H9 (cell line): ENCODE results near the gene GABBR2. TPM values are rescaled to one million over a fixed set of nuclear protein-coding genes. Genes with fewer than 3 reads are reported as not detected.

Experiments
- DNase-seq: peaks from one replicate; pipeline ENCODE4 v3.0.0-alpha.2; 2017
- H2AFZ ChIP-seq: one replicate; pipeline ENCODE4 v1.6.1; 2013; ENCODE audit warnings: mild to moderate bottlenecking, low read length, control low read depth, moderate library complexity
- H2AK5ac ChIP-seq: 2 replicates; pipeline ENCODE4 v1.6.1; 2013; ENCODE audit warnings: low read length, control low read depth, mixed read lengths; ENCODE audit not compliant: insufficient read length
- H2BK120ac ChIP-seq: one replicate; pipeline ENCODE4 v1.6.1; 2013; ENCODE audit warnings: low read depth, mild to moderate bottlenecking, low read length, control low read depth, inconsistent platforms; ENCODE audit not compliant: poor library complexity, severe bottlenecking
- H2BK12ac ChIP-seq: 2 replicates; pipeline ENCODE4 v1.6.1; 2013; ENCODE audit warnings: low read length, control low read depth, mixed read lengths, low read depth; ENCODE audit not compliant: insufficient read length
- H2BK15ac ChIP-seq: 2 replicates; pipeline ENCODE4 v1.6.1; 2013; ENCODE audit warnings: low read depth, low read length, control low read depth
- H2BK20ac ChIP-seq: one replicate; pipeline ENCODE4 v1.6.1; 2013; ENCODE audit warnings: low read depth, mild to moderate bottlenecking, low read length, control low read depth, inconsistent platforms; ENCODE audit not compliant: poor library complexity, severe bottlenecking
- H2BK5ac ChIP-seq: 2 replicates; pipeline ENCODE4 v1.6.1; 2013; ENCODE audit warnings: low read length, control low read depth, mixed read lengths; ENCODE audit not compliant: insufficient read length
- H3K14ac ChIP-seq: 2 replicates; pipeline ENCODE4 v1.6.1; 2013; ENCODE audit warnings: low read length, control low read depth; ENCODE audit not compliant: insufficient read depth
- H3K18ac ChIP-seq: 2 replicates; pipeline ENCODE4 v1.6.1; 2013; ENCODE audit warnings: low read depth, mild to moderate bottlenecking, mixed read lengths, low read length, control low read depth; ENCODE audit not compliant: insufficient read length
- H3K23ac ChIP-seq: 2 replicates; pipeline ENCODE4 v1.6.1; 2013; ENCODE audit warnings: low read length, control low read depth, mixed read lengths, low read depth; ENCODE audit not compliant: insufficient read length
- H3K23me2 ChIP-seq: 2 replicates; pipeline ENCODE4 v1.6.1; 2013; ENCODE audit warnings: low read depth, mild to moderate bottlenecking, mixed read lengths, low read length, control low read depth; ENCODE audit not compliant: insufficient read length, poor library complexity, severe bottlenecking
- H3K27ac ChIP-seq: 2 replicates; pipeline ENCODE4 v1.5.1; 2013; ENCODE audit warnings: low read length, control low read depth, mixed read lengths, low read depth; ENCODE audit not compliant: insufficient read length
- H3K27me3 ChIP-seq: 2 replicates; pipeline ENCODE4 v1.6.1; 2013; ENCODE audit warnings: low read length, control low read depth, inconsistent platforms; ENCODE audit not compliant: insufficient read depth
- H3K4ac ChIP-seq: 2 replicates; pipeline ENCODE4 v1.6.1; 2013; ENCODE audit warnings: low read depth, mild to moderate bottlenecking, control low read depth, inconsistent platforms, low read length, moderate library complexity
- H3K4me1 ChIP-seq: 2 replicates; pipeline ENCODE4 v1.6.1; 2013; ENCODE audit warnings: low read length, control low read depth, inconsistent platforms; ENCODE audit not compliant: insufficient read depth
- H3K4me2 ChIP-seq: 2 replicates; pipeline ENCODE4 v1.6.1; 2013; ENCODE audit warnings: low read length, control low read depth, mixed read lengths; ENCODE audit not compliant: insufficient read length, insufficient read depth
- H3K56ac ChIP-seq: 2 replicates; pipeline ENCODE4 v1.6.1; 2013; ENCODE audit warnings: low read depth, mild to moderate bottlenecking, mixed read lengths, low read length, control low read depth; ENCODE audit not compliant: insufficient read length
- H3K79me1 ChIP-seq: 2 replicates; pipeline ENCODE4 v1.6.1; 2013; ENCODE audit warnings: low read depth, mild to moderate bottlenecking, moderate library complexity, low read length, control low read depth, inconsistent platforms; ENCODE audit not compliant: insufficient read depth, poor library complexity, severe bottlenecking
- H3K79me2 ChIP-seq: 2 replicates; pipeline ENCODE4 v1.6.1; 2013; ENCODE audit warnings: low read length, control low read depth, inconsistent platforms; ENCODE audit not compliant: insufficient read depth
- H3K9ac ChIP-seq: 2 replicates; pipeline ENCODE4 v1.6.1; 2013; ENCODE audit warnings: low read length, control low read depth, mixed read lengths; ENCODE audit not compliant: insufficient read length; ENCODE audit errors: extremely low read depth
- H3K9me3 ChIP-seq: one replicate; pipeline ENCODE4 v1.6.1; 2013; ENCODE audit warnings: low read depth, low read length, inconsistent platforms; ENCODE audit not compliant: control insufficient read depth
- H3T11ph ChIP-seq: one replicate; pipeline ENCODE4 v1.6.1; 2013; ENCODE audit warnings: mild to moderate bottlenecking, low read length, control low read depth, inconsistent platforms
- H4K20me1 ChIP-seq: one replicate; pipeline ENCODE4 v1.6.1; 2013; ENCODE audit not compliant: control insufficient read depth, insufficient read length, insufficient read depth
- H4K5ac ChIP-seq: 2 replicates; pipeline ENCODE4 v1.6.1; 2013; ENCODE audit warnings: low read depth, mild to moderate bottlenecking, mixed read lengths, low read length, control low read depth; ENCODE audit not compliant: insufficient read length
- H4K8ac ChIP-seq: replicated peaks from 2 replicates; pipeline ENCODE4 v1.6.1; 2013; ENCODE audit warnings: low read length, control low read depth, mixed read lengths, low read depth; ENCODE audit not compliant: insufficient read length
- H4K91ac ChIP-seq: 2 replicates; pipeline ENCODE4 v1.6.1; 2013; ENCODE audit warnings: low read depth, mild to moderate bottlenecking, moderate library complexity, mixed read lengths, low read length, control low read depth; ENCODE audit not compliant: insufficient read length
- H3K27ac Mint-ChIP-seq, 3 experiments: 2 replicates in 2 of 3; 3 replicates in 1 of 3; pipeline ENCODE4 v1.8.0; 2020 to 2021; ENCODE audit warnings: mixed read lengths in 3 of 3, mild to moderate bottlenecking in 1 of 3, moderate library complexity in 1 of 3
- H3K27me3 Mint-ChIP-seq: 2 replicates; pipeline ENCODE4 v1.8.0; 2021; ENCODE audit warnings: low read depth, mild to moderate bottlenecking, moderate library complexity, mixed read lengths
- H3K36me3 Mint-ChIP-seq, 3 experiments: 2 replicates in 2 of 3; 3 replicates in 1 of 3; pipeline ENCODE4 v1.8.0; 2020 to 2021; ENCODE audit warnings: low read depth in 3 of 3, mixed read lengths in 3 of 3; ENCODE audit not compliant: insufficient read depth in 1 of 3
- H3K4me1 Mint-ChIP-seq, 2 experiments: 2 replicates each; pipeline ENCODE4 v1.8.0; 2020; ENCODE audit warnings: mixed read lengths in 2 of 2
- H3K4me3 Mint-ChIP-seq, 2 experiments: 2 replicates in 1 of 2; 3 replicates in 1 of 2; pipeline ENCODE4 v1.8.0; 2020 to 2021; ENCODE audit warnings: mild to moderate bottlenecking in 2 of 2, mixed read lengths in 2 of 2, moderate library complexity in 1 of 2
- H3K9me3 Mint-ChIP-seq, 2 experiments: 2 replicates in 1 of 2; 3 replicates in 1 of 2; pipeline ENCODE4 v1.8.0; 2020; ENCODE audit warnings: mild to moderate bottlenecking in 2 of 2, mixed read lengths in 2 of 2, moderate library complexity in 1 of 2
- CTCF ChIP-seq: fragments of 200-600 bp; sonication (generic); conservative IDR thresholded peaks from 3 replicates; pipeline ENCODE4 v1.8.0; 2021; ENCODE audit warnings: antibody characterized with exemption, mild to moderate bottlenecking
- WGBS: extraction: QIAGEN DNeasy Blood & Tissue Kit; methylation state at CpG from one replicate; pipeline ENCODE4 v1.1.7; 2013; ENCODE audit warnings: missing lambda C conversion rate, low lambda C conversion rate, mixed read lengths; ENCODE audit not compliant: insufficient read length; ENCODE audit errors: extremely low coverage; 5-methylcytosine and 5-hydroxymethylcytosine counted together
- total RNA-seq: library from RNA; stranded (reverse); gene quantifications from 2 replicates; pipeline ENCODE4 v1.2.1, GENCODE V29; 2021

The GABBR2 gene
- total RNA-seq, 1 experiment from 2014 or later = 0.66 TPM

GRCh38 chr9:98368366-98369065 is 340.2 kb downstream of the GABBR2 start:
- no peak overlapping the region for H3K4me3 Mint-ChIP-seq
- no peaks in the 10 kb centered on the region for H3K4me1 Mint-ChIP-seq
- no peak for TF ChIP-seq CTCF
- no peak overlapping the region for H2BK120ac ChIP-seq
- no peak overlapping the region for H3K27ac Mint-ChIP-seq
- H4K20me1 ChIP-seq = no peaks in the 10 kb centered on the region
- no peak overlapping the region for H3K9ac ChIP-seq
- no peak overlapping the region for H3K18ac ChIP-seq
- H3K23ac ChIP-seq = no peak overlapping the region
- no peaks in the 10 kb centered on the region for H3K4me1 ChIP-seq
- H3K27me3 Mint-ChIP-seq = no peaks in the 10 kb centered on the region; the same call in 1 of the 2 replicates
- H3K4me2 ChIP-seq = no peak overlapping the region
- no peak overlapping the region for H2BK20ac ChIP-seq
- H3K79me1 ChIP-seq = no peaks in the 10 kb centered on the region
- no peak overlapping the region for H3K27ac ChIP-seq
- H3K9me3 ChIP-seq = peaks cover 11% of the 10 kb centered on the region
- H4K5ac ChIP-seq = no peak overlapping the region
- no peak overlapping the region for H2BK12ac ChIP-seq
- H3K9me3 Mint-ChIP-seq = peaks cover 17 to 21% of the 10 kb centered on the region in 2 experiments
- H3K27me3 ChIP-seq = no peaks in the 10 kb centered on the region
- H4K91ac ChIP-seq = no peak overlapping the region
- no peak overlapping the region for H3K56ac ChIP-seq
- no peak overlapping the region for H3K14ac ChIP-seq
- no peak overlapping the region for H2AFZ ChIP-seq
- H2BK5ac ChIP-seq = no peak overlapping the region
- no peak overlapping the region for H4K8ac ChIP-seq
- no CpG with 5 or more reads among the region's 9 CpGs for WGBS
- no peak overlapping the region for H3K4ac ChIP-seq
- no peak for DNase-seq
- no peaks in the 10 kb centered on the region for H3K23me2 ChIP-seq
- H2AK5ac ChIP-seq = no peak overlapping the region
- H3T11ph ChIP-seq = no peak overlapping the region
- H2BK15ac ChIP-seq = no peak overlapping the region
- no peaks in the 10 kb centered on the region for H3K79me2 ChIP-seq
- peaks cover 2 to 12% (median 7%) of the 10 kb centered on the region in 3 experiments; a peak in 5 of 7 replicates for H3K36me3 Mint-ChIP-seq
